ENCODE results near the gene RAD50.

DNA sequence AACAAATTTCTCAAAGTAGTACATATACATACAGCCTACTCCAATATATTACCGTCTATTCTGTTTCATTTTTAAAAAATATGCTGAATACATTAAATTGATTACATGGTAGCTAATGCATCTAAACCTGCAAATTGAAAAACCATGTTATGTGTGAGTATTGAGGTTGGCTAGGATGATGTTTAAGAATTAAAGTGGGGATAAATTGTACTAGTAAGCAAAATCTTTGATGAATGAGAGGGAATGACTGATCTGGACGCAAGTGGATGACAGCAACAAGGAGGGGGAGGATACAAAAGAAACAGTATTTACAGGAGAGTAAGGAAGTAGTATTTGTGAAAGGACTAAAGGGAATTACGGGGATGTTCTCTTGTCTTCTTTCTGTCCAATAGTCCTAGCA is 37.4 kb downstream of the RAD50 start:
- TF ChIP-seq CTCF (conservative IDR thresholded peaks at IDR 0.05 in 1 of 2, IDR thresholded peaks at IDR 0.05 in 1 of 2; ENCODE audit: extremely low read depth in 1 of 2, insufficient read depth in 1 of 2, low read depth in 1 of 2, low read length in 2 of 2) (no peak), EZH2 (IDR thresholded peaks at IDR 0.05; ENCODE audit: borderline replicate concordance, low read length) (no peak)

Data from mammary epithelial cell (primary cell).